GM18507 (cell line): ENCODE measurements around the gene PTHLH.

ENCODE experiments used
- DNase-seq: peaks from one replicate; pipeline ENCODE4 v3.0.0; 2011; ENCODE audit warnings: low read depth; ENCODE audit not compliant: insufficient read length; ENCODE audit errors: extremely low spot score
- FAIRE-seq: peaks from 2 replicates; lab custom pipeline; 2011; peaks lifted over from hg19 to GRCh38; lab: Jason Lieb, UNC

PTHLH gene

GRCh38 chr12:27951898-27952297 is 20.6 kb downstream of the PTHLH start:
- FAIRE-seq (no peak), DNase-seq (no peak)

- no peak for DNase-seq
- FAIRE-seq = no peak
Measured at GRCh38 chr12:27946421-27946820, 26.1 kb downstream of the PTHLH start.

GRCh38 chr12:27940756-27941402 is 31.7 kb downstream of the PTHLH start:
- FAIRE-seq (peak; percentile 86), DNase-seq (peak; percentile 11)

GRCh38 chr12:27940245-27940644 is 32.3 kb downstream of the PTHLH start:
- FAIRE-seq (no peak), DNase-seq (no peak)

- no peak for DNase-seq
- FAIRE-seq = no peak
Measured at GRCh38 chr12:27937768-27938167, 34.8 kb downstream of the PTHLH start.

GRCh38 chr12:27936196-27936595 is 36.3 kb downstream of the PTHLH start:
- no peak for DNase-seq
- FAIRE-seq = no peak

- DNase-seq (no peak), FAIRE-seq (no peak)
Measured at GRCh38 chr12:27934276-27934675, 38.3 kb downstream of the PTHLH start.

- FAIRE-seq (no peak), DNase-seq (no peak)
Measured at GRCh38 chr12:27931390-27931789, 41.1 kb downstream of the PTHLH start.

GRCh38 chr12:27927347-27927746 is 45.2 kb downstream of the PTHLH start:
- DNase-seq (no peak), FAIRE-seq (no peak)

- FAIRE-seq = no peak
- DNase-seq = no peak
Measured at GRCh38 chr12:27924350-27925135, 48.0 kb downstream of the PTHLH start.

- FAIRE-seq (no peak), DNase-seq (no peak)
Measured at GRCh38 chr12:27922531-27923139, 49.9 kb downstream of the PTHLH start.

GRCh38 chr12:27919671-27920235 is 52.8 kb downstream of the PTHLH start:
- DNase-seq (no peak), FAIRE-seq (no peak)

GRCh38 chr12:27915536-27915935 is 57.0 kb downstream of the PTHLH start:
- FAIRE-seq (no peak), DNase-seq (no peak)

GRCh38 chr12:27915021-27915420 is 57.5 kb downstream of the PTHLH start:
- FAIRE-seq = no peak

GRCh38 chr12:27913999-27914614 is 58.4 kb downstream of the PTHLH start:
- no peak for FAIRE-seq
- no peak for DNase-seq

More at GRCh38 chr12:27915021-27915420, 57.5 kb downstream of the PTHLH start:
- DNase-seq = no peak

- no peak for FAIRE-seq
- no peak for DNase-seq
Measured at GRCh38 chr12:27911397-27911796, 61.1 kb downstream of the PTHLH start.
